ENCODE measurements around the gene ANKDD1B.
A peak's percentile ranks its signal among the peaks of the same experiment; 100 is the strongest.

ANKDD1B gene

GRCh38 chr5:75716715-75717081 lies 105.4 kb downstream of the ANKDD1B start:
- no peak for TF ChIP-seq CTCF (IDR thresholded peaks at IDR 0.05; ENCODE audit: unreplicated experiment in 3 of 3)
- Mint-ChIP-seq H3K4me3 (peak overlapping the region; percentile 100), H3K4me1 (peaks cover 27% of the 10 kb centered on the region), H3K27me3 (ENCODE audit: low read depth) (peaks cover 6% of the 10 kb centered on the region), H3K9me3 (no peaks in the 10 kb centered on the region), H3K36me3 (ENCODE audit: low read depth) (peaks cover 14% of the 10 kb centered on the region), H3K27ac (peak overlapping the region; percentile 91 to 98 (median 97))

- no peak for TF ChIP-seq CTCF (IDR thresholded peaks at IDR 0.05; ENCODE audit: unreplicated experiment in 3 of 3)
- H3K27me3 Mint-ChIP-seq (ENCODE audit: low read depth) = peaks cover 6% of the 10 kb centered on the region
- peaks cover 27% of the 10 kb centered on the region for H3K4me1 Mint-ChIP-seq
- no peaks in the 10 kb centered on the region for H3K9me3 Mint-ChIP-seq
- H3K4me3 Mint-ChIP-seq = peak within 1 kb of the TSS; percentile 100
- peaks cover 12% of the 10 kb centered on the region for H3K36me3 Mint-ChIP-seq (ENCODE audit: low read depth)
- peak within 1 kb of the TSS; percentile 91 to 98 (median 97) for H3K27ac Mint-ChIP-seq
Measured at GRCh38 chr5:75717082-75717922, 106.0 kb downstream of the ANKDD1B start, which contains the start of gene POC5. TSS of gene POC5 (minus strand) at chr5:75717437. CDS start at chr5:75712937, 4,500 bp downstream.

- Mint-ChIP-seq H3K4me1 (peaks cover 12% of the 10 kb centered on the region), H3K27me3 (ENCODE audit: low read depth) (peaks cover 6% of the 10 kb centered on the region), H3K27ac (no peak overlapping the region), H3K4me3 (no peak overlapping the region), H3K9me3 (no peaks in the 10 kb centered on the region), H3K36me3 (ENCODE audit: low read depth) (no peaks in the 10 kb centered on the region)
- TF ChIP-seq CTCF (IDR thresholded peaks at IDR 0.05; ENCODE audit: unreplicated experiment in 3 of 3) = no peak
Measured at GRCh38 chr5:75720882-75721281, 109.6 kb downstream of the ANKDD1B start.

All from nephron (organoid).